Measurements from ENCODE around the gene FOSL1. TPM values are rescaled to one million over a fixed set of nuclear protein-coding genes. Genes with fewer than 3 reads are reported as not detected.

Gene FOSL1
- total and polyA plus RNA-seq, 2 of the 13 experiments (the other 11 are each of a cell fraction or from before 2014, with no cell fraction given) = 4.0 to 4.1 TPM

DNA sequence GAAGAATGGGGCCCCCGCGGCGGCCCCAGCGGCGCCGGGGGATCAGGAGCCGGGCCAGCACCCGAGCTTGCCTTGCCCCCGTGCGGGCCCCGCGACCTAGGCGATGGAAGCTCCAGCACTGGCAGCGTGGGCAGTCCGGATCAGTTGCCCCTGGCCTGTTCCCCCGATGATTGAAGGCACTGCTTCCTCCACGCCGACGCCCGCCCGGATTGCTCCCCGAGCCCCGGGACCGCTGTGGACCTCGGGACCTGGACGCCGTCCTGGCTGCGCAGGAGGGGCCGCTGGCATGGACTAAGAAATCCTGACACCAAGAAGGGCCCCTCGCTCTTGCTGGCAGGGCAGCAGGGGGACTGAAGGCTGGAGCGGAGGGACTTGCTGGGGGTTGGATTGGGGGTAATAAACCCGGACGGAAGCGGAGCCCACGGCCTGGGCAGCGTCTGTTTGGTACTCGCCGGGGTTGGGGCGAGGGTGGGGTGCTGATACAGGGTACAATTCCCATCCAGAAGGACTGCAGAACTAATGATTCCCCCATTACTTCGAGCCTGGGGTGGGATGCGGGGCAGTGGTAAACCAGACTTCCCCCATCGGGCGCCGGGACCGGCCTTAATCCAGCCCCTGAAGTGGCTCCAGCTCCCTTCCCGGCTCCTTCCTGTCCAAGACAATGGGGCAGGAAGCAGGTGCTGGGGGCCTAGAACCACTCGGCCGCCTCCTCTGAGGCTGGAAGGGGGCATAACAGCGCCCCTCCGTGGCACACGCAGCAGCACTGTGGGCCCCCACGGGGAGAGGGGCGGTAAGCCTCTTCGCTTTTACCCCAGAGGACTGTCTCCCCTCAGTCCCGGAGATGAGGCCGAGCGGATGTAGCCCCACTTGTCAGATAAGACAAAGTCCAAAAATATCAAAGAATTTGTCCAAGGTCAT, 8.7 kb downstream of the FOSL1 start (continued):
- TF ChIP-seq, protein P1, sequence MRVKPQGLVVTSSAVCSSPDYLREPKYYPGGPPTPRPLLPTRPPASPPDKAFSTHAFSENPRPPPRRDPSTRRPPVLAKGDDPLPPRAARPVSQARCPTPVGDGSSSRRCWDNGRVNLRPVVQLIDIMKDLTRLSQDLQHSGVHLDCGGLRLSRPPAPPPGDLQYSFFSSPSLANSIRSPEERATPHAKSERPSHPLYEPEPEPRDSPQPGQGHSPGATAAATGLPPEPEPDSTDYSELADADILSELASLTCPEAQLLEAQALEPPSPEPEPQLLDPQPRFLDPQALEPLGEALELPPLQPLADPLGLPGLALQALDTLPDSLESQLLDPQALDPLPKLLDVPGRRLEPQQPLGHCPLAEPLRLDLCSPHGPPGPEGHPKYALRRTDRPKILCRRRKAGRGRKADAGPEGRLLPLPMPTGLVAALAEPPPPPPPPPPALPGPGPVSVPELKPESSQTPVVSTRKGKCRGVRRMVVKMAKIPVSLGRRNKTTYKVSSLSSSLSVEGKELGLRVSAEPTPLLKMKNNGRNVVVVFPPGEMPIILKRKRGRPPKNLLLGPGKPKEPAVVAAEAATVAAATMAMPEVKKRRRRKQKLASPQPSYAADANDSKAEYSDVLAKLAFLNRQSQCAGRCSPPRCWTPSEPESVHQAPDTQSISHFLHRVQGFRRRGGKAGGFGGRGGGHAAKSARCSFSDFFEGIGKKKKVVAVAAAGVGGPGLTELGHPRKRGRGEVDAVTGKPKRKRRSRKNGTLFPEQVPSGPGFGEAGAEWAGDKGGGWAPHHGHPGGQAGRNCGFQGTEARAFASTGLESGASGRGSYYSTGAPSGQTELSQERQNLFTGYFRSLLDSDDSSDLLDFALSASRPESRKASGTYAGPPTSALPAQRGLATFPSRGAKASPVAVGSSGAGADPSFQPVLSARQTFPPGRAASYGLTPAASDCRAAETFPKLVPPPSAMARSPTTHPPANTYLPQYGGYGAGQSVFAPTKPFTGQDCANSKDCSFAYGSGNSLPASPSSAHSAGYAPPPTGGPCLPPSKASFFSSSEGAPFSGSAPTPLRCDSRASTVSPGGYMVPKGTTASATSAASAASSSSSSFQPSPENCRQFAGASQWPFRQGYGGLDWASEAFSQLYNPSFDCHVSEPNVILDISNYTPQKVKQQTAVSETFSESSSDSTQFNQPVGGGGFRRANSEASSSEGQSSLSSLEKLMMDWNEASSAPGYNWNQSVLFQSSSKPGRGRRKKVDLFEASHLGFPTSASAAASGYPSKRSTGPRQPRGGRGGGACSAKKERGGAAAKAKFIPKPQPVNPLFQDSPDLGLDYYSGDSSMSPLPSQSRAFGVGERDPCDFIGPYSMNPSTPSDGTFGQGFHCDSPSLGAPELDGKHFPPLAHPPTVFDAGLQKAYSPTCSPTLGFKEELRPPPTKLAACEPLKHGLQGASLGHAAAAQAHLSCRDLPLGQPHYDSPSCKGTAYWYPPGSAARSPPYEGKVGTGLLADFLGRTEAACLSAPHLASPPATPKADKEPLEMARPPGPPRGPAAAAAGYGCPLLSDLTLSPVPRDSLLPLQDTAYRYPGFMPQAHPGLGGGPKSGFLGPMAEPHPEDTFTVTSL (CRISPR knock-in tag; IDR thresholded peaks at IDR 0.05; ENCODE audit: borderline replicate concordance) = no peak
- no peak for TF ChIP-seq ZNF841 (CRISPR knock-in tag; IDR thresholded peaks at IDR 0.05; ENCODE audit: borderline replicate concordance)
- TF ChIP-seq, protein P2, sequence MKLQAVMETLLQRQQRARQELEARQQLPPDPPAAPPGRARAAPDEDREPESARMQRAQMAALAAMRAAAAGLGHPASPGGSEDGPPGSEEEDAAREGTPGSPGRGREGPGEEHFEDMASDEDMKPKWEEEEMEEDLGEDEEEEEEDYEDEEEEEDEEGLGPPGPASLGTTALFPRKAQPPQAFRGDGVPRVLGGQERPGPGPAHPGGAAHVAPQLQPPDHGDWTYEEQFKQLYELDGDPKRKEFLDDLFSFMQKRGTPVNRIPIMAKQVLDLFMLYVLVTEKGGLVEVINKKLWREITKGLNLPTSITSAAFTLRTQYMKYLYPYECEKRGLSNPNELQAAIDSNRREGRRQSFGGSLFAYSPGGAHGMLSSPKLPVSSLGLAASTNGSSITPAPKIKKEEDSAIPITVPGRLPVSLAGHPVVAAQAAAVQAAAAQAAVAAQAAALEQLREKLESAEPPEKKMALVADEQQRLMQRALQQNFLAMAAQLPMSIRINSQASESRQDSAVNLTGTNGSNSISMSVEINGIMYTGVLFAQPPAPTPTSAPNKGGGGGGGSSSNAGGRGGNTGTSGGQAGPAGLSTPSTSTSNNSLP (IDR thresholded peaks at IDR 0.05; ENCODE audit: low read depth, low read length) = peak; percentile 22; the same call in 1 of the 2 replicates
- TF ChIP-seq NCOA5 (CRISPR knock-in tag; IDR thresholded peaks at IDR 0.05) = 0 out of 2 replicates have a peak, but pooled peaks have one; percentile 54
- TF ChIP-seq ATF7 (IDR thresholded peaks at IDR 0.05) = no peak
- no peak; the same call in 1 of the 2 replicates for TF ChIP-seq ATF7 (CRISPR knock-in tag; IDR thresholded peaks at IDR 0.05)
- no peak for TF ChIP-seq ZNF83 (CRISPR knock-in tag; IDR thresholded peaks at IDR 0.05; ENCODE audit: borderline replicate concordance)
- peak; percentile 75; the same call in 1 of the 2 replicates for TF ChIP-seq POLR2AphosphoS2 (IDR thresholded peaks at IDR 0.05; ENCODE audit: low read depth, low read length)
- no peak for TF ChIP-seq LCORL (IDR thresholded peaks at IDR 0.05)
- no peak for TF ChIP-seq LCORL (CRISPR knock-in tag; IDR thresholded peaks at IDR 0.05)
- TF ChIP-seq ZNF430 (CRISPR knock-in tag; IDR thresholded peaks at IDR 0.05) = no peak
- TF ChIP-seq, protein P3, sequence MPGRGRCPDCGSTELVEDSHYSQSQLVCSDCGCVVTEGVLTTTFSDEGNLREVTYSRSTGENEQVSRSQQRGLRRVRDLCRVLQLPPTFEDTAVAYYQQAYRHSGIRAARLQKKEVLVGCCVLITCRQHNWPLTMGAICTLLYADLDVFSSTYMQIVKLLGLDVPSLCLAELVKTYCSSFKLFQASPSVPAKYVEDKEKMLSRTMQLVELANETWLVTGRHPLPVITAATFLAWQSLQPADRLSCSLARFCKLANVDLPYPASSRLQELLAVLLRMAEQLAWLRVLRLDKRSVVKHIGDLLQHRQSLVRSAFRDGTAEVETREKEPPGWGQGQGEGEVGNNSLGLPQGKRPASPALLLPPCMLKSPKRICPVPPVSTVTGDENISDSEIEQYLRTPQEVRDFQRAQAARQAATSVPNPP (CRISPR knock-in tag; IDR thresholded peaks at IDR 0.05) = no peak
- TF ChIP-seq NR2F6 (IDR thresholded peaks at IDR 0.05) = no peak
- TF ChIP-seq NR2F6 (CRISPR knock-in tag; IDR thresholded peaks at IDR 0.05) = 0 out of 2 replicates have a peak, but pooled peaks have one; percentile 25
- TF ChIP-seq SNAI1 (CRISPR knock-in tag; IDR thresholded peaks at IDR 0.05; ENCODE audit: borderline replicate concordance) = no peak
- TF ChIP-seq, protein P4, sequence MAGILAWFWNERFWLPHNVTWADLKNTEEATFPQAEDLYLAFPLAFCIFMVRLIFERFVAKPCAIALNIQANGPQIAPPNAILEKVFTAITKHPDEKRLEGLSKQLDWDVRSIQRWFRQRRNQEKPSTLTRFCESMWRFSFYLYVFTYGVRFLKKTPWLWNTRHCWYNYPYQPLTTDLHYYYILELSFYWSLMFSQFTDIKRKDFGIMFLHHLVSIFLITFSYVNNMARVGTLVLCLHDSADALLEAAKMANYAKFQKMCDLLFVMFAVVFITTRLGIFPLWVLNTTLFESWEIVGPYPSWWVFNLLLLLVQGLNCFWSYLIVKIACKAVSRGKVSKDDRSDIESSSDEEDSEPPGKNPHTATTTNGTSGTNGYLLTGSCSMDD (CRISPR knock-in tag; IDR thresholded peaks at IDR 0.05) = no peak
- TF ChIP-seq ZFP36 (IDR thresholded peaks at IDR 0.05; ENCODE audit: borderline replicate concordance, low read depth, low read length, partially characterized antibody) = peak; percentile 20
- no peak for TF ChIP-seq MTF2 (CRISPR knock-in tag; IDR thresholded peaks at IDR 0.05; ENCODE audit: borderline replicate concordance)
- 0 out of 4 replicates have a peak, but pooled peaks of 1 of the 2 experiments have one; percentile 24 for TF ChIP-seq EP300 (IDR thresholded peaks at IDR 0.05; ENCODE audit: low read depth in 2 of 2, low read length in 2 of 2)
- no peak for TF ChIP-seq EP300 (CRISPR knock-in tag; IDR thresholded peaks at IDR 0.05; ENCODE audit: borderline replicate concordance)
